ENCODE data around the gene RTN4IP1. TPM values are rescaled to one million over a fixed set of nuclear protein-coding genes. Genes with fewer than 3 reads are reported as not detected.

RTN4IP1 gene
- total RNA-seq, 1 experiment from 2014 or later: 12.5 TPM

- no CpG with 5 or more reads among the region's 6 CpGs for WGBS (ENCODE audit: extremely low coverage, insufficient read length, low lambda C conversion rate)
Measured at GRCh38 chr6:106637717-106638341, 8.5 kb upstream of the RTN4IP1 start.

More at GRCh38 chr6:106637717-106638341, 8.5 kb upstream of the RTN4IP1 start:
- H2BK15ac ChIP-seq (ENCODE audit: low read depth, low read length): no peak overlapping the region
- H3K27me3 Mint-ChIP-seq (ENCODE audit: low read depth): no peaks in the 10 kb centered on the region
- H3K9me3 Mint-ChIP-seq: no peaks in the 10 kb centered on the region
- H4K8ac ChIP-seq (replicated peaks; ENCODE audit: insufficient read length, low read depth, low read length): no peak overlapping the region
- TF ChIP-seq, protein P1, sequence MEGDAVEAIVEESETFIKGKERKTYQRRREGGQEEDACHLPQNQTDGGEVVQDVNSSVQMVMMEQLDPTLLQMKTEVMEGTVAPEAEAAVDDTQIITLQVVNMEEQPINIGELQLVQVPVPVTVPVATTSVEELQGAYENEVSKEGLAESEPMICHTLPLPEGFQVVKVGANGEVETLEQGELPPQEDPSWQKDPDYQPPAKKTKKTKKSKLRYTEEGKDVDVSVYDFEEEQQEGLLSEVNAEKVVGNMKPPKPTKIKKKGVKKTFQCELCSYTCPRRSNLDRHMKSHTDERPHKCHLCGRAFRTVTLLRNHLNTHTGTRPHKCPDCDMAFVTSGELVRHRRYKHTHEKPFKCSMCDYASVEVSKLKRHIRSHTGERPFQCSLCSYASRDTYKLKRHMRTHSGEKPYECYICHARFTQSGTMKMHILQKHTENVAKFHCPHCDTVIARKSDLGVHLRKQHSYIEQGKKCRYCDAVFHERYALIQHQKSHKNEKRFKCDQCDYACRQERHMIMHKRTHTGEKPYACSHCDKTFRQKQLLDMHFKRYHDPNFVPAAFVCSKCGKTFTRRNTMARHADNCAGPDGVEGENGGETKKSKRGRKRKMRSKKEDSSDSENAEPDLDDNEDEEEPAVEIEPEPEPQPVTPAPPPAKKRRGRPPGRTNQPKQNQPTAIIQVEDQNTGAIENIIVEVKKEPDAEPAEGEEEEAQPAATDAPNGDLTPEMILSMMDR (conservative IDR thresholded peaks at IDR 0.05): no peak
- H3K14ac ChIP-seq (ENCODE audit: insufficient read depth, low read length): no peak overlapping the region
- H4K20me1 ChIP-seq (ENCODE audit: control insufficient read depth, insufficient read depth, insufficient read length): no peaks in the 10 kb centered on the region
- no peak overlapping the region for H2BK120ac ChIP-seq (ENCODE audit: low read depth, low read length, poor library complexity, severe bottlenecking)
- H3K36me3 Mint-ChIP-seq (ENCODE audit: insufficient read depth in 1 of 3, low read depth in 3 of 3): peaks cover 9 to 24% (median 18%) of the 10 kb centered on the region in 3 experiments; a peak in 6 of 7 replicates
- H3K27me3 ChIP-seq (ENCODE audit: insufficient read depth, low read length): no peaks in the 10 kb centered on the region
- DNase-seq: no peak
- no peak overlapping the region for H3K56ac ChIP-seq (ENCODE audit: insufficient read length, low read depth, low read length)
- no peak overlapping the region for H3K18ac ChIP-seq (ENCODE audit: insufficient read length, low read depth, low read length)
- no peak overlapping the region for H3K4me2 ChIP-seq (ENCODE audit: insufficient read depth, insufficient read length, low read length)
- no peak overlapping the region for H3T11ph ChIP-seq (ENCODE audit: low read length)
- H4K5ac ChIP-seq (ENCODE audit: insufficient read length, low read depth, low read length): no peak overlapping the region
- no peak overlapping the region for H3K23ac ChIP-seq (ENCODE audit: insufficient read length, low read depth, low read length)
- H3K27ac ChIP-seq (ENCODE audit: insufficient read length, low read depth, low read length): no peak overlapping the region
- no peak overlapping the region for H4K91ac ChIP-seq (ENCODE audit: insufficient read length, low read depth, low read length)
- no peak overlapping the region for H2BK5ac ChIP-seq (ENCODE audit: insufficient read length, low read length)
- no peak overlapping the region for H2BK12ac ChIP-seq (ENCODE audit: insufficient read length, low read depth, low read length)
- H3K79me1 ChIP-seq (ENCODE audit: insufficient read depth, low read depth, low read length, poor library complexity, severe bottlenecking): peaks cover 10% of the 10 kb centered on the region
- H3K23me2 ChIP-seq (ENCODE audit: insufficient read length, low read depth, low read length, poor library complexity, severe bottlenecking): no peaks in the 10 kb centered on the region
- H3K4me1 Mint-ChIP-seq: peaks cover 11 to 32% of the 10 kb centered on the region in 2 experiments
- 0 out of 2 replicates have a peak, but pooled peaks cover 6% of the 10 kb centered on the region for H3K4me1 ChIP-seq (ENCODE audit: insufficient read depth, low read length)
- no peak overlapping the region for H3K9ac ChIP-seq (ENCODE audit: extremely low read depth, insufficient read length, low read length)
- no peak overlapping the region for H2BK20ac ChIP-seq (ENCODE audit: low read depth, low read length, poor library complexity, severe bottlenecking)
- H3K27ac Mint-ChIP-seq: peak overlapping the region in 1 of 3 experiments; percentile 43; a peak in 2 of 7 replicates
- no peaks in the 10 kb centered on the region for H3K9me3 ChIP-seq (ENCODE audit: control insufficient read depth, low read depth, low read length)
- H3K79me2 ChIP-seq (ENCODE audit: insufficient read depth, low read length): peaks cover 13% of the 10 kb centered on the region
- no peak overlapping the region for H3K4me3 Mint-ChIP-seq
- H3K4ac ChIP-seq (ENCODE audit: low read depth, low read length): no peak overlapping the region
- H2AK5ac ChIP-seq (ENCODE audit: insufficient read length, low read length): no peak overlapping the region
- H2AFZ ChIP-seq (ENCODE audit: low read length): no peak overlapping the region

All from H9 (cell line).